NCI-H2081 treated with DMSO at 0.1 percent for 48 hours (cell line): ENCODE measurements around the gene TCP1.
A peak's percentile ranks its signal among the peaks of the same experiment; 100 is the strongest.
"Not testable (repeated sequence)": the region's sequence is repeated elsewhere in the genome, so short reads cannot be mapped to it uniquely, and the experiment has no call there.

Experiments used
- DNase-seq: peaks from one replicate; lab custom pipeline; 2025; lab: John Stamatoyannopoulos, UW

TCP1 gene

DNA sequence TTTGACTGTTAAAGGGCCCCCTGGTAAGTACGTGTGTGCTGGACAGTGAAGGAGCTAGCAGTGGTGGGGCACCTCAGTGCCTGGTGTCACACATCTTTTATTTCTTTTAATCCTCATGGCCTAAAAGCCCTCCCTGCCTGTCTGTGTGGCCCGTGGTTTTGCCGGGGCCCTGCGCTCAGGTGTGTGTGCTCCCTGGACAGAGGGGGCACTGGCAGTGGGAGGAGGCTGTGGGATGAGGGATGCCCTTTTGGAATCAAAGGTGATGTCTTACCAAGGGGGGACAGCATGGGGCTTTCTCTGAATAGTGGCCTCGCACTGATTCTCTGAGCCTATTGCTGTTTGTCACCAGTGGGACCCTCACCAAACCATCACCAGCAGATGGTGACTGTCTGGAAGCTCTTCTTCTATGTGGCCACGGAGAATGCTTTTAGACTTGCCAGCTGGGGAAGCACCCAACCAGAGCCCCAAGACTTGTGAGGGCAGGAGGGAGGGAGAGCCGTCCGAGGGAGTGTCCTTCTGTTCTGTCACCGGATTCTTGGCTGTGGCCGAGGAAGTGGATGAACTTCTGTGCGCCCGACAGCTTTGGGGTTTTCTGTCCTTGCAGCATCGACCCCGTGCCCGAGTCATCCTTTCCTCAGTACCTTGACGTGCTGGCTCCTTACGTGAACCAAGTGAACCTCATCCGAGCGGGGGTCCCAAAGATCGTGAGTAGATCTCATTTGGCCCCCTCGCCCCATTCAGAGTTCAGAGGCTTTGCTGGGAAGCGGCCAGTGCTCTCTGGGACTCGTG lies 28.7 kb upstream of the TCP1 start:
- DNase-seq: no peak

DNA sequence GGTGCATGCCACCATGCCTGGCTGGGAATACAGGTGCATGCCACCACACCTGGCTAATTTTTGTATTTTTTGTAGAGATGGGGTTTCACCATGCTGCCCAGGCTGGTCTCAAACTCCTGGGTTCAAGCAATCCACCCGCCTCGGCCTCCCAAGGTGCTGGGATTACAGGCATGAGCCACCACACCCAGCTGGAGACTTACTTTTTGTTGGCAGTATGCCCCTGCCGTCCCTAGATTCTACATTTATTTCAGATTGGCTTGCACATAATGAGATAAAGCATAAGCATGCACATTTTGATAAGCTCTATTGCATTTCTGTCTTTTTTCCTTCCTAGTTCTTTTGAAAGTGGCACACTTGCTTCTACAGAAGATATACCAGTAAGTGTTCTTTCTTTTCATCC lies 27.4 kb upstream of the TCP1 start:
- DNase-seq: not testable (repeated sequence)

DNA sequence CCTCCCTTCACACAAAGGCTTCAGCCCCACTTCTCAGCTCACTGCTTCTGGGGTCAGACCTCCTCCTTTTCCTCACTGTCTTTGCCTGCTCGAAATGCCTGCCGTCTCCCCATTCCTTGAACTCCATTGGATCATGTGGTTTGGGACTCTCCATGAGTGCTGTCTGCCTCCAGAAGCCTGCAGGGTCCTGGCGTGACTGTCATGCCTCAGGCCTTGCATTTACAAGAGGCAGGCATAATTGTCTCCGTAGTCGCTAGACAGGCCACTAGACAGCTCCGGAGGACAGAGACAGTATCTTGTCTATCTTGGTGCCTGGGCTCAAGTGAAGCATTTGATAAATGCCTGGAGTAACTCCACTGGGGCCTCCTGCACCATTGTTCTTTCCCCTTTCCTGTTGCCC lies 26.0 kb upstream of the TCP1 start:
- no peak for DNase-seq

DNA sequence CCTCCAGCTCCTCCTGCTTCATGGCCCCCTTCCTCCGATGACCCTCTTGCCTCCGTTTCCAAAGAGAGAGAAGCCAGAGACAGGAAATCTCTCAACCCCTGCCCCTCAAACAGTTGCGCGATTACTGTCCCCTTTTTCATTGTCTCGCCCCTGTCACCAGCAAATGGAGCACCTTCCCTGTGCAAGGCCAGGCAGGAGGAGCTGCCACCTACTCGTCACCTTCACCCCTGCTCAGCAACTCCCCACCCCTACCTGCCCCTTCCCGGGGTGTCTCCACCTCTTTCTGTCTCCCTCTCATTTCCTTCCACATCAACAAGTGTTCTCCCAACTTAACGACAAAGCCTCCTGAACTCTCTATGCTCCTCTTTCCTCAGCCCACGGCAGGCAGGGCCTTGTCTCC lies 24.4 kb upstream of the TCP1 start:
- DNase-seq: no peak

DNA sequence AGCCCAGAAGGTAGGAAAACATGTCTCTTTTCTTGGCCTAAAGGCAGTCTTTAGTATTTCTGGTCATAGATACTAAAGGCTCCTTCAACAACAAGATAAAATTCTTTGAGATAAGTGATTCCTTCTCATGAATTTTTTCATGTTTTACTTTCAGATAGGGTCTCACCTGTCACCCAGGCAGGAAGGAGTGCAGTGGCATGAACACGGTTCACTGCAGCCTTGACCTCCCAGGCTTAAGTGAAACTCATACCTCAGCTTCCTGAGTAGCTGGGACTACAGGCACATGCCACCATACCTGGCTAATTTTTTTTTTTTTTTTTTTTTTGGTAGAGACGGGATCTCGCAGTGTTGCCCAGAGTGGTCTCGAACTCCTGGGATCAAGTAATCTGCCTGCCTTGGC lies 19.7 kb upstream of the TCP1 start:
- DNase-seq: no peak

DNA sequence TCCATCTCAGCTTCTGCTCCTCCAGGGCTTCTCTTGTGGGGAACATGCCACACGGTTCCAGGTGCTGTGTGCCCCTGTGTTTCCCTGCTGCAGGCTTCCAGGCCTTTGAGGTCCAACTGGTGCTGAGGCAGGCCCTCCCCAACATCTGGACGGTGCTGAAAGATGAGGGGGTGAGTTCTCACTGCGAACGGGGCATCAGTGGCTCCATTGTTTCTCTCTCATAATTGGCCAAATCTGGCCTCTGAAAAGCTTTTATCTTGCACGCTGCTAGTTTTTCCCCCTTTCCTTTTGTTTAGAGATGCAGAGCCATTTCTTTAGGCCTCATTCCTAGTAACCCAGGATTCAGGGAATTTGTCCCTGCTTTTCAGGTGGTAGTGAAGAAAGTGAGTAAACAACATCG lies 19.2 kb upstream of the TCP1 start:
- DNase-seq: no peak

DNA sequence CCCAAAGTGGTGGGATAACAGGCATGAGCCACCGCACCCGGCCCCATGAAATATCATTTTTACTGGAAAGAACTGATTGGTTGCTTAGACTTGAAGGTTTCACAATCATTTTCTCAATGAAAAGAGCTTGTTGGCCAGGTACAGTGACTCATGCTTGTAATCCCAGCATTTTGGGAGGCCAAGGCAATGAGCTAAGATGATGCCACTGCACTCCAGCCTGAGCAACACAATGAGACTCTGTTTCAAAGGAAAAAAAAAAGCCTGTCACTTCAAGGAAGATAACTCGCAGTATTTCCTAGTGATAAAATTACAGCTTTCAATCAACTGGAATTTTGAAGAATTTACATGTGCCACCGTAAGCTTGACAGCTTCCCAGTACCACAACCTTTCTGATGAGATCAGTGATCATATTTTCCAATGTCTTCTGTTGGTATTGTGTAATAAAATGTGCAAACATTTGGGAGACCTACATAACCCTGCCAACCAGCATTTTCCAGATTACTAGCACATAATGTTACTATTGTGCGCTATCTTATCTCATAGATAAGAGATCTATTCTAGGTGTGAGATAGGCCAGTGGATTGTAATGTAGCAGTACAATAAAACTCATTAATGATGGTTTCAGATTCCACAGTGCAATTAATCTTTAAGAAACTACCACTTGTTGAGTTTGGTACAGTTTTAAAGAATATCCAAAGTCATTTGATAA lies 17.9 kb upstream of the TCP1 start:
- DNase-seq: no peak

DNA sequence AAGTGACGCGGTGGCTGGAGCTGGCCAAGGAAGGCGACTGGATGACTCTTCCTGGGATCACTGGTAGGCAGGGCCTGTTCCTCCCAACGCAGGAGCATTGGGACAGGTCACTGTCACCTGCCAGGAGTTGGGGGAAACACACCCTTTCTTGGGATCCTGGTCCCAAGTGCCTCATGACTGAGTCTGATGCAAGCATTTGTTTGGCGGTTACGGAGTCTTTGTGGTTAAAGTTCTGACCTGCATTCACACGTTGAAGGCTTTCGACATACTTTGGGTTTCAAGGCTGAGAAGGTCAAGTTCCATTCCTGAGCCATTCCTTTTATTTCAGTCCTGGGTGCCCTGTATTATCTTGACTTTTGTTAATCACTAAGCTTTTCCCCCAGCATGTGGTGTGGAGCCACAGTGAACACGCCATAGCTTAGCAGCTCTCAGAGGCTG lies 16.6 kb upstream of the TCP1 start:
- no peak for DNase-seq

DNA sequence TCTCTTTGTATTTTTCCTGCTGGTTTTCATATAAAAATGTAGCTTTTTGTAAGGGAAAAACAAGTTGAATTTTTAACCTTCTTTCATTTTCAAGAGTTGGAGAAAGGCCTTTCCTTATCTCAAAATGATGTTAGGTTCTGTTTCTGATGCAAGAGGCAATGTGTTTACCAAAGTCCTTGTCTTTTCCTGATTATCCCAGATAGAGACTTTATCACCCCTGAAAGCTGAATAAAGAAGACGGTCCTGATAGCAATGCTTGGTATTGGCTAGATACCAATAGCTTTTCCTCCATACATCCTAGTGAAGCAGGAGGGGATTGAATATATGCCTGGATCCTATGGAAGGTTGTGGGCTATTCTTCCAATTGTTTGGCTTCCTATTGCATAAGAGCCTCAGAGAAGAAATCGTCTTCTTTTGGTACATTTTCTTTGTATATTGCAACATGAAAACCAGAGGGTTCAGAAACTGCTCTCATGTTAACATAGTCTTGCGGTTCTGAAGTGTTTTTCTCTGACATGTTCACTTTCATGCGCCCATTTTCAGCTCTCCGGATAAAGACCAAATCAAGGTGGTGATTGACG lies 16.1 kb upstream of the TCP1 start:
- DNase-seq: no peak

DNA sequence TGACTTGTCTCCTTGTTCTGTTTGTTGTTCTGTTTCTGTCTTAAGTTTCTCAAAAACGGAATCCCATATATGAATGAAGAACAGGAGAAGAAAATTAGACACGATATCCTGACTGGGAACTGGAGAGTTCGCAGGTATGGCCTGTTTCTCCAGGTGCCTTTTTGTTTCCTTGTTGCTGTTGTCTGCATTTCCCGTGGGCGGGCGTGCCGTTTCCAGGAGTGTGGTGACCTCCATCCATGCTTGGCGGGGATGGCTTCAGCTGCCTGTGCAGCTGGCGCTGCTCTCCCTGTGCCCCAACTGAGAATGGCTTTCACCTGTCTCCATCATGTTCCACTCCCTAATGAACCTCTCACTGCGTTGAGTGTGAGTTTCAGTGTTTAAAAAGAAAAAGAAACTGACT lies 15.1 kb upstream of the TCP1 start:
- DNase-seq: no peak

DNA sequence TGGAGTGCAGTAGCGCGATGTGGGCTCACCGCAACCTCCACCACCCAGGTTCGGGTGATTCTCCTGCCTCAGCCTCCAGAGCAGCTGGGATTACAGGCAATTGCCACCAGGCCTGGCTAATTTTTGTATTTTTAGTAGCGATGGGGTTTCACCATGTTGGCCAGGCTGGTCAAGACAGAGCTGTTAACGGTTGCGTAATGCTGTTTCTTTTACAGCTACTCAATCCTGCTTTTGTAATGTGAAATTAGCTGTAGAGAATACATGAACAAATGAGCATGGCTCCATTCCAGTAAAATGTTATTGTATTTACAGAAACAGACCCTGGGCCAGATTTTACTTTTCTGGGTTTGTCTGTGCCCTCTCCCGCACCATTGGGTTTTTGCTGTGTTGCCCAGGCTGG lies 12.5 kb upstream of the TCP1 start:
- DNase-seq: no peak

DNA sequence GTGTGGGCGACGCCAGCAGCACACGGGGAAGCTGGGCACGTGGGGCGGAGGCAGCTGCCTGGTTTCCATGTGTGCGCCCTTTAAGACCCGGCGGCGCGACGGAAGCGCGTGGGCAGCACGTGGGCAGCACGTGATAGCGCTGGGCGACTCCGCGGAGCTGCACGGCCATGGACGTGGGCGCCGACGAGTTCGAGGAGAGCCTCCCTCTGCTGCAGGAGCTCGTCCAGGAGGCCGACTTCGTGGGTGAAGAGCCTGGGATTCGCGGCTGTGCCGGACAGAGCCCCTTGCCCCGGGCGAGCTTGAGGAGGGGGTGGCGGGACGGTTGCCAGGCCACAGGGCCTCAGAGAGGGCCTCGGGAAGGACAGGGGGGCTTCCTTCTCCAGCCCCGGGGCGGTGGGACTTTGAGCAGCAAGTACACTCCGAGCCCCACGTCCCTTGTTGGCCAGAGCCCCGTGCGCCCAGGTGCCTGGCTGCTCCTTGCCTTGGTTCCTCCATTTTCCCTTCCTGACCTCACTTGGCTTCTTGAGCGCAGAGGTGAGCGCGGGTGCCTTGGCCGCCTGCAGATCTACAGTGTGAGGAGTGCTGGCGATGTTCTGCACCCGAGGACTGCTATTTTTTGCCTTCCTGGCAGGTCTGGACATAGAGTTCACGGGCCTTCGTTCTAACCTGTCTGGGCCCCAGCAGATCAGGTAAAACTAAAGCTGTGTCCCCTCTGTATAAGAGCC lies 10.9 kb upstream of the TCP1 start, which contains the start of gene PNLDC1:
TSS of gene PNLDC1 (plus strand) at position 136 of the 725 bp plus-strand sequence. CDS start at position 168, 32 bp downstream.
- no peak for DNase-seq

DNA sequence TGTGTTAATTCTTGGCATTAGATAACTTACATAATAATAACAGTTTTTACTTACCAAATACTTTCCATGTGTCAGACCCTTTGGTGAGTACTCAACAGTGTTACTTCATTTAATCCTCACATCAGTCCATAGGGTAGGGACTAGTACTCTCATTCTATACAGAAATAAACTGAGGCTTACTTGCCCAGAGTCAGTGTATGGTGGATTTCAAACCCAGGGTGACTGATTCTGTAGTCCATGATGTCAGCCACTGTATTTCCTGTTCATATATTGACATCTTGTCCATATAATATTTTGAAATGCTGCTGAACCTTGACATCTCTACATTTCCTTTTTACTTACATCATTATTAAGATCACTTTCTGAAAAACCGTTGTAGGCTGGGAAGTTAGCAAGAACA lies 8.2 kb upstream of the TCP1 start:
- no peak for DNase-seq

DNA sequence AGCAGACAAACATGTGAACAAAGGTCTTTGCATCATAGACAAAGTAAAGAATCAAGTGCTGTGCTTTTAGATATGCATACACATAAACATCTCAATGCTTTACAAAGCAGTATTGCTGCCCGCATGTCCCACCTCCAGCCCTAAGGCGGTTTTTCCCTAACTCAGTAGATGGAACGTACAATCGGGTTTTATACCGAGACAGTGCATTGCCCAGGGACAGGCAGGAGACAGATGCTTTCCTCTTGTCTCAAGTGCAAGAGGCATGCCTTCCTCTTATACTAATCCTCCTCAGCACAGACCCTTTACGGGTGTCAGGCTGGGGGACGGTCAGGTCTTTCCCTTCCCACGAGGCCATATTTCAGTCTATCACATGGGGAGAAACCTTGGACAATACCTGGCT lies 5.6 kb upstream of the TCP1 start:
- not testable (repeated sequence) for DNase-seq

DNA sequence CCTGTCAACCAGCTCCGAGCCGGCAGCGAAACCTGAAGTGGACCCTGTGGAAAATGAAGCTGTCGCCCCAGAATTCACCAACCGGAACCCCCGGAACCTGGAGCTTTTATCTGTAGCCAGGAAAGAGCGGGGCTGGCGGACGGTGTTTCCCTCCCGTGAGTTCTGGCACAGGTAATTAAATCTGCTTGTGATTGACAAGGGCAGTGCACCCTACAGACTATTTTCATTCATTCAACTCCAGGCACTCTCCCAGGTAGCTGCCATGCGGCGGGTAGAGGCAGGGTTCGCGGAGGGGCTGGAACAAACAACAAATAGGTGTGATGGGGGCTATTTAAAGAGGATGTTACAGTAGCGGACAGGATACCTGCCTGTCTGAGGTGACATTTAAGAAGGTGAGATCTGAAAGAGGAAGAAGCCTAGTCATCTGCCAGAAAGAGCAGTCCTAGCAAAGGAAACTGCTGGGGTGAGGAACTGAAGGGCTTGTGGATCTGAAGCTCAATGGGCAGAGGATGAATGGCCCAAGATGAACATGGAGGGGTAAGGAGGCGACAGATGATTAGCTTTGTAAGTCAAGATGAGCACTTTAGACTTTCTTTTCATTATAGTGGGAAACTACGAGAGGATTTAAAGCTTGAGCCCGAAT lies 1.7 kb upstream of the TCP1 start:
- DNase-seq: no peak

DNA sequence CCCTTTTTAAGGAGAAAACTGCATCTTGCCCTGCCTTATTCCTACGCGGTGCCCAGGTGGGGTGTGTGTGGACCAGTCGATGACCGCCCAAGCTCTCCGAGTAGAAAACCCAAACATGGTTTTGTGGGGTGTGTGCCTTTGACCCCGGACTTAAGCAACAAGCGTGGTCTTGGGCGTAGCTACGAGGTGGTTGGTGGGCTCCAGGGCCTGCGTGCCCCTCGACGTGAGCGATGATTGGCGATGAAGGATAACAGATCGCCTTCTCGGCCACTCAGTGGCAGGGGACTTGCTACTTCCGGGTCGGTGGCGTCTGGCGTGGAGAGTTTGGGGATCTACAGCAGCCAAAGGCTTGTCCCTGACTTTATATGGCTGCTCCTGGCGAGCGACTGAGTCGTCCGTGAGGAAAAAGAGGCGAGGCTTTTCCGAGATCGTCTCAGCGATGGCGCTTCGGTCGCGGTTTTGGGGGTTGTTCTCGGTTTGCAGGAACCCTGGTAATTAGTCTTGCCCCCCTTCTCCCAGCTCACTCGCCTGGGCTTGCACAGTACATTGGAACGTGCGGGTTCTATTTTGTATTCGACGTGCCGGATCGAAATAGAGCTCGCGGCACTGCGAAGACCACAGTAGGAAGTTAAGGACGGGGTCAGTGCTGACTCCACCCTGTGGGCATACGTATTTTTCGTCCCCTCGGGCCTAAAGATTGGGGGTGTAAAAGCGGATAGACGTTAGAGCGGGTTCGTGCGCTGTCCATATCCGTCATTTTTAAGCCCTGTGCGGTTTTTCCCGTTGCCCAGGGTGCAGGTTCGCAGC lies 950 bp upstream of the TCP1 start, which contains the start of gene MRPL18:
TSS of gene MRPL18 (plus strand) at position 319 of the 807 bp plus-strand sequence. CDS start at position 440, 121 bp downstream.
- DNase-seq: peak; percentile 62

DNA sequence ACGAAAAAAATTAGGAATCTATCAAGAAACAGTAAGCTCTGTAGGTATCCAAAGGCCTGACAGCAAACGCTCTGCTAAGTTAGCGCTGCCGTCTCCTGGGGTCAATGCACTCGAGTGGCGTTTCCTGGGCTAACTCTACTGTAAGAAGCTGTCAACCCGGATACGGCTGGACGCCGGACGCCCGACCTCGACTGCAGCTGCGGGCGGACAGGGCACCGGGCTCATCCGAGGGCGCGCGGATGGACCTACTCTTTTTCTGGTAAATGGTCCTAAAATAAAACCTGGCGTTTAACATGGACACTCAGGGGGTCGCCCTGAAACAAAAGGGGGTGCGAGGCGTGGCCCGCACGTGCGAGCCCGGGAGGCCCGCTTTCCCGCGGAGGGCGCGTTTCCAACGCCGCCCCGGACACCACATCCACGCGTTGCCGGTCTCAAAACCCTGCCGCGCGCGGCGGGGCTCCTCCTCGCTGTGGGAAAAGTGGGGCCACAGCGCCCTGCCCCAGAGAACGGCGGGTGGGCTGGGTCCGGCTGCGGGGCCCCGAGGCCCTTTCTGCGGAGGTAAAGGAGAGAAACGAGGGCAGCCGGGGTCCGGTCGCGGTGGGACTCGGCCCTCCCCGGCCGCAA lies 537 bp downstream of the TCP1 start:
- no peak for DNase-seq

DNA sequence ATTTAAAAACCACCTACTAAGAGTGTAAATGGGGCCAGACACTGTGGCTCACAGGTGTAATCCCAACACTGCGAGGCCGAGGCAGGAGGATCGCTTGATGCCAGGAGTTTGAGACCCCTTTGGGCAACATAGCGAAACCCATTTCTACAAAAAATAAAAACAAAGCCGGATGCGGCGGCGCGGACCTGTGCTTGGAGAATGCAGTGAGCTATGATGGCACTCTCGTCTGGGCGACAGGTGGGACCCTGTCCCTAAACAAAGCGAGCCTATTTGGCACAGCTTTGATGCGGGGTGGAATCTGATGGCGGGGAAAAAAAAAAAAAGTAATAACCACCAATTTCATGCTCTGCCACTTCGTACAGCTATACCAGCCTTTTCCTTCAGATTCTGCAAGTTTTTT lies 1.1 kb downstream of the TCP1 start:
- no peak for DNase-seq

DNA sequence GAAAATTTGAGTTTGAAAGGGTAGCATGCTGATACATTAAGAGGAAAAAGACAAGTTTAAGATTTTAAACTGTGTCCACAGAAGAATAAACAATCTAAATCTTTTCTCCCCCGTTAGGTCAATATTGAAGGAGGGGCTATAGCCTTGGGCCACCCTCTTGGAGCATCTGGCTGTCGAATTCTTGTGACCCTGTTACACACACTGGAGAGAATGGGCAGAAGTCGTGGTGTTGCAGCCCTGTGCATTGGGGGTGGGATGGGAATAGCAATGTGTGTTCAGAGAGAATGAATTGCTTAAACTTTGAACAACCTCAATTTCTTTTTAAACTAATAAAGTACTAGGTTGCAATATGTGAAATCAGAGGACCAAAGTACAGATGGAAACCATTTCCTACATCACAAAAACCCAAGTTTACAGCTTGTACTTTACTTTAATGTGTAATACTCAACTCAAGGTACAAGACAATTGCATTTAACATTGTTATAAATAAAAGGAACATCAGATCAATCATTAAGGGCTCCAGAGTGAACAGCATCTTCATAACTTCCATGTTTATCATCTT lies 10.8 kb downstream of the TCP1 start:
- DNase-seq: no peak

DNA sequence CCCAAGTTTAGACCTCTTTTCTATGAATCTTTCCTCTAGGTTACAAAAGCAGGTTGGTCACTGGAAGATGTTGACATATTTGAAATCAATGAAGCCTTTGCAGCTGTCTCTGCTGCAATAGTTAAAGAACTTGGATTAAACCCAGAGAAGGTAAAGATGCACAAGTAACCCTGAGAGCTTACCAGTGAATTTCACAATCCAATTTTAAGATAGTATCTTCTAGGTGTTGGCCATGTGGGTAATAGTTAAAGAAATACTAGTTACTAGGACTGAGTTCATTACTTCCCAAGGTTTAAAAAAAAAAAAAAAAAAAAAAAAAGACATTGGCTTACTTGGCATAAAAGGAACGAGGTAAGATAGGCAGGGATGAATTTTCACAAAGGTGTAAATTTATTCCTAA lies 11.3 kb downstream of the TCP1 start:
- DNase-seq: no peak
